ENCODE data around the gene MAPK8IP3. TPM values are rescaled to one million over a fixed set of nuclear protein-coding genes. Genes with fewer than 3 reads are reported as not detected.

MAPK8IP3 gene
- total and polyA plus RNA-seq, 7 donors = 11.7 to 31.6 (median 22.6) TPM

DNA sequence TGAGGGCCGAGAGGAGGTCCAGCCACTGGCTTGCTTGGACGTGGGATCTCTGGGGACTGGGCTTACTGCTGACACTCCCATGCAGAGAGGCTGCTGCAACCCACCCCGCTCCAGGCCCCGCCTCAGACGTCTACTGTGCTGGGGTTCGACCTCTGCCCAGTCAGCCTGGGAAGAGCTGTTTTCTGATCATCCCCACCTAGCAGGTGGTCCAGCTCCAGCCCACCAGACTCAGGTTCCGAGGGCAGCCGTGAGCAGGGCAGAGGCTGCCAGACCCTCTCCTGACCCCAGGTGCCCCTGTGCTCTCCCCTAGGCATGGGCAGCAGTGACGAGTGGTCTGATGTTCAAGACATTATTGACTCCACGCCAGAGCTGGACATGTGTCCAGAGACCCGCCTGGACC is 41.9 kb downstream of the MAPK8IP3 start:
- intact Hi-C loops (cut with DNase I) = no loop called here
- ATAC-seq (no peak), DNase-seq (no peak)
- Histone ChIP-seq H3K4me3 (no peak overlapping the region), H3K27me3 (ENCODE audit: insufficient read depth in 3 of 3, low read length in 2 of 3) (no peaks in the 10 kb centered on the region), H3K9me3 (no peaks in the 10 kb centered on the region), H3K27ac (no peak overlapping the region), H3K36me3 (ENCODE audit: insufficient read depth in 1 of 2, low read depth in 1 of 2) (peaks cover 0 to 99% of the 10 kb centered on the region in 2 donors), H3K4me1 (no peaks in the 10 kb centered on the region)
- WGBS, 3 donors = 80 to 85% (median 81%) methylated on average over 11 of the region's 11 CpGs
- TF ChIP-seq, protein P1, sequence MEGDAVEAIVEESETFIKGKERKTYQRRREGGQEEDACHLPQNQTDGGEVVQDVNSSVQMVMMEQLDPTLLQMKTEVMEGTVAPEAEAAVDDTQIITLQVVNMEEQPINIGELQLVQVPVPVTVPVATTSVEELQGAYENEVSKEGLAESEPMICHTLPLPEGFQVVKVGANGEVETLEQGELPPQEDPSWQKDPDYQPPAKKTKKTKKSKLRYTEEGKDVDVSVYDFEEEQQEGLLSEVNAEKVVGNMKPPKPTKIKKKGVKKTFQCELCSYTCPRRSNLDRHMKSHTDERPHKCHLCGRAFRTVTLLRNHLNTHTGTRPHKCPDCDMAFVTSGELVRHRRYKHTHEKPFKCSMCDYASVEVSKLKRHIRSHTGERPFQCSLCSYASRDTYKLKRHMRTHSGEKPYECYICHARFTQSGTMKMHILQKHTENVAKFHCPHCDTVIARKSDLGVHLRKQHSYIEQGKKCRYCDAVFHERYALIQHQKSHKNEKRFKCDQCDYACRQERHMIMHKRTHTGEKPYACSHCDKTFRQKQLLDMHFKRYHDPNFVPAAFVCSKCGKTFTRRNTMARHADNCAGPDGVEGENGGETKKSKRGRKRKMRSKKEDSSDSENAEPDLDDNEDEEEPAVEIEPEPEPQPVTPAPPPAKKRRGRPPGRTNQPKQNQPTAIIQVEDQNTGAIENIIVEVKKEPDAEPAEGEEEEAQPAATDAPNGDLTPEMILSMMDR (IDR thresholded peaks at IDR 0.05) = no peak

GRCh38 chr16:1749152-1750117 is 43.4 kb downstream of the MAPK8IP3 start:
- intact Hi-C loops (cut with DNase I) = no loop called here
- Histone ChIP-seq H3K36me3 (ENCODE audit: insufficient read depth in 1 of 2, low read depth in 1 of 2) (peaks cover 0 to 98% of the 10 kb centered on the region in 2 donors), H3K4me3 (no peak overlapping the region), H3K9me3 (no peaks in the 10 kb centered on the region), H3K27me3 (ENCODE audit: insufficient read depth in 3 of 3, low read length in 2 of 3) (no peaks in the 10 kb centered on the region), H3K27ac (no peak overlapping the region), H3K4me1 (no peaks in the 10 kb centered on the region)
- DNase-seq = no peak
- ATAC-seq = no peak
- 94 to 95% (median 95%) methylated on average over 29 of the region's 29 CpGs for whole genome bisulfite sequencing, 3 donors
- TF ChIP-seq, protein P1 (IDR thresholded peaks at IDR 0.05) = no peak

DNA sequence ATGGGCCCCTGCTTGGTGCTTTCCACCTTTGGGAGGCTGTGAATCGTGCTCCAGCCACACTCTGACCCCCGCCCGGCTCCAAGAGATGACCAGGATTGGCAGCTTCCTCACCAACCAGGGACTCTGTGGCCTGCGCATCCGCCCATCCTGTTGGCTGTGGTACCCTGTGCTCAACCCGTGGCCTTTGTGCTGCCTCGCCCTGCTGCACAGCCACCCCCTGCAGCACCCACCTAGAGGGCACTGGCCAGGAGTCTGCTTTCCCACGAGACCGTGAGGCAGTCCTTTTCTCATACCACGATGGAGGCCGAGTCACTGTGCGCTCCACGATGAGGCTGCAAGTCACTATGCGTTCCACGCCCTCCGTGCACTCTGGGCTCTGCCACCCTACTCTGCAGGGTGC is 46.0 kb downstream of the MAPK8IP3 start:
- intact Hi-C loops (cut with DNase I) = no loop called here
- no peaks in the 10 kb centered on the region for H3K9me3 ChIP-seq
- 93 to 96% (median 94%) methylated on average over 16 of the region's 16 CpGs for WGBS, 3 donors
- ATAC-seq (no peak), DNase-seq (no peak)
- TF ChIP-seq, protein P1 (IDR thresholded peaks at IDR 0.05) = no peak
- peaks cover 0 to 85% of the 10 kb centered on the region in 2 donors for H3K36me3 ChIP-seq (ENCODE audit: insufficient read depth in 1 of 2, low read depth in 1 of 2)
- H3K4me3 ChIP-seq = no peak overlapping the region
- no peaks in the 10 kb centered on the region for H3K27me3 ChIP-seq (ENCODE audit: insufficient read depth in 3 of 3, low read length in 2 of 3)
- H3K4me1 ChIP-seq = no peaks in the 10 kb centered on the region
- no peak overlapping the region for H3K27ac ChIP-seq

- WGBS, 3 donors = 91 to 97% (median 92%) methylated on average over 14 of the region's 14 CpGs
These were observed 46.9 kb downstream of the MAPK8IP3 start for GRCh38 chr16:1752853-1753252.

More at GRCh38 chr16:1752853-1753252, 46.9 kb downstream of the MAPK8IP3 start:
- H3K4me1 ChIP-seq = no peaks in the 10 kb centered on the region
- no peak overlapping the region for H3K4me3 ChIP-seq
- no peaks in the 10 kb centered on the region for H3K9me3 ChIP-seq
- TF ChIP-seq, protein P1 (IDR thresholded peaks at IDR 0.05) = no peak
- H3K27me3 ChIP-seq (ENCODE audit: insufficient read depth in 3 of 3, low read length in 2 of 3) = no peaks in the 10 kb centered on the region
- intact Hi-C loops (cut with DNase I) = no loop called here
- DNase-seq (no peak), ATAC-seq (no peak)
- no peak overlapping the region for H3K27ac ChIP-seq
- peaks cover 0 to 82% of the 10 kb centered on the region in 2 donors for H3K36me3 ChIP-seq (ENCODE audit: insufficient read depth in 1 of 2, low read depth in 1 of 2)

Data from psoas muscle (tissue), 8 donors.